Esophagus squamous epithelium (tissue), 4 donors: ENCODE measurements around the gene FLNB.

ENCODE experiments used
- CTCF ChIP-seq, 6 experiments: fragments of 450-650 bp in 4 of 6; fragments of 200-600 bp in 2 of 6; sonication (generic) in 2 of 6; IDR thresholded peaks; one replicate each; pipeline ENCODE4 v1.5.1; 2016 to 2019; ENCODE audit warnings: antibody characterized with exemption in 6 of 6, mild to moderate bottlenecking in 4 of 6, moderate library complexity in 4 of 6
- POLR2A ChIP-seq, 4 donors: fragments of 450-650 bp; IDR thresholded peaks; one replicate each; pipeline ENCODE4 v1.6.1; 2017; ENCODE audit warnings: antibody characterized with exemption in 4 of 4, mild to moderate bottlenecking in 4 of 4, moderate library complexity in 3 of 4

- TF ChIP-seq CTCF (IDR thresholded peaks at IDR 0.05): no peak
- no peak for TF ChIP-seq POLR2A (IDR thresholded peaks at IDR 0.05)
These were observed 36.2 kb upstream of the FLNB start for GRCh38 chr3:57971975-57972374.
